GM12801 (cell line): Measurements from ENCODE around the gene UMODL1.

Source experiments
- TF ChIP-seq, protein P1 (sequence below): IDR thresholded peaks from one replicate; pipeline ENCODE4 v1.5.1; 2011; ENCODE audit warnings: control low read depth; ENCODE audit not compliant: insufficient read length; ENCODE audit errors: extremely low read depth

UMODL1 gene

DNA sequence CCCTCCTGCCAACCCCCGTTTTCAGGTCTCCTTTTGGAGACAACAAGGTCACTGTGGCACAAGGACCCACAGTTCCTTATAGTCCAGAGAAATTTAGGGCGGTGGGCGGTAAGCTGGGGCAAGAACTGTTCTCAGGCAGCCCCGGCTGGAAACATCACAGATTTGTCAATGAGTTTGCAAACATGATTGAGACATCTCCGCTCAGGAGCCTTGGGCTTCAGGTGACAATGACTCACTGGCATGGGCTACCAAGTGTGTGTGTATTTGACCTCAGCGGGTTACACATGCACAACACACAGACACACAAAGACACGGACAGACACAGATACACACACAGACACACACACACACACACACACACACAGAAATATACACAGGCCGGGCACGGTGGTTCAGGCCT, 89.6 kb downstream of the UMODL1 start:
- TF ChIP-seq, protein P1, sequence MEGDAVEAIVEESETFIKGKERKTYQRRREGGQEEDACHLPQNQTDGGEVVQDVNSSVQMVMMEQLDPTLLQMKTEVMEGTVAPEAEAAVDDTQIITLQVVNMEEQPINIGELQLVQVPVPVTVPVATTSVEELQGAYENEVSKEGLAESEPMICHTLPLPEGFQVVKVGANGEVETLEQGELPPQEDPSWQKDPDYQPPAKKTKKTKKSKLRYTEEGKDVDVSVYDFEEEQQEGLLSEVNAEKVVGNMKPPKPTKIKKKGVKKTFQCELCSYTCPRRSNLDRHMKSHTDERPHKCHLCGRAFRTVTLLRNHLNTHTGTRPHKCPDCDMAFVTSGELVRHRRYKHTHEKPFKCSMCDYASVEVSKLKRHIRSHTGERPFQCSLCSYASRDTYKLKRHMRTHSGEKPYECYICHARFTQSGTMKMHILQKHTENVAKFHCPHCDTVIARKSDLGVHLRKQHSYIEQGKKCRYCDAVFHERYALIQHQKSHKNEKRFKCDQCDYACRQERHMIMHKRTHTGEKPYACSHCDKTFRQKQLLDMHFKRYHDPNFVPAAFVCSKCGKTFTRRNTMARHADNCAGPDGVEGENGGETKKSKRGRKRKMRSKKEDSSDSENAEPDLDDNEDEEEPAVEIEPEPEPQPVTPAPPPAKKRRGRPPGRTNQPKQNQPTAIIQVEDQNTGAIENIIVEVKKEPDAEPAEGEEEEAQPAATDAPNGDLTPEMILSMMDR, result no peak

DNA sequence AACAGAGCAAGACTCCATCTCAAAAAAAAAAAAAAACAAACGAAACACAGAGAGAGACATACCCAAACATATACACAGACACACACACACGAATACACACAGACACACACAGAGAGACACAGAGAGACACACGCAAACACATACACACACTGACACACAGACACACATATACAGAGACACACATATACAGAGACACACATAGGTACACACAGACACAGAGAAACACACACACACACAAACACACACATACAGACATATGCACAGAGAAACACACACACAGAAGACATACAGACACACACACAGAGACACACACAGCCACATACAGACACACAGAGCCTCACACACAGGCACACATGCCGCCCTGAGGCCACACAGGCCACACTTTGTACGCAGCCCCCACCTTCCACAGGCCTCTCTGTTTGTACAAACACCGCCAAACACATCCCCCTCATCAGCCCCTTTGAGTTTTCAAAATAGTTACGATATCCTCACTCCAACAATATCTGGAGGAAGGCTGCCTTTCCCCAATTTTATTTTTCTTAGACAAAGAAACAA, 90.4 kb downstream of the UMODL1 start:
- TF ChIP-seq, protein P1, result no peak

DNA sequence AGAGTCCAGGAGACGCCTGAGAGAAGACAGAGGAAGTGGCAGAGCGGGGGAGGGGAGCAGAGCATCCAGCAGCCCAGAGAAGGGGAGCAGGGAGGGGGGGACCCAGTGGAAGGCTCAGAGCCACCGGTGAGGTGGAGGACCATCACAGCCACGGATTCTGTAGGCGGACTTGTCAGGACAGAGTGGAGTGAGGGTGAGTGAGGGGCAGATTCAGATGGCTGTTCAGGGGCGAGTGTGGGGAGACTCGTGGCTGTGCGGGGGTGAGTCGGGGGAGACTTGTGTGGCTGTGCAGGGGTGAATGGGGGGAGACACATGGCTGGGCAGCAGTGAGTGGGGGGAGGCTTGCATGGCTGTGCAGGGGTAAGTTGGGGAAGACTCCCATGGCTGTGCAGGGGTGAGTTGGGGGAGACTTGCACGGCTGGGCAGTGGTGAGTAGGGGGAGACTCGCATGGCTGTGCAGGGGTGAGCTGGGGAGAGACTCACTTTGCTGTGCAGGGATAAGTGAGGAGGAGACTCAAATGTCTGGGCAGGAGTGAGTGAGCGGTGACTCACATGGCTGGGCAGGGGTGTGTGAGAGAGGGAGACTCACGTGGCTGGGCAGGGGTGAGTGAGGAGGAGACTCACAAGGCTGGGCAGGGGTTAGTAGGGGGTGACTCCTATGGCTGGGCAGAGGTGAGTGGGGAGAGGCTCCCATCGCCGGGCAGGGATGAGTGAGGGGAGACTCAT, 91.0 kb downstream of the UMODL1 start:
- TF ChIP-seq, protein P1, result no peak

DNA sequence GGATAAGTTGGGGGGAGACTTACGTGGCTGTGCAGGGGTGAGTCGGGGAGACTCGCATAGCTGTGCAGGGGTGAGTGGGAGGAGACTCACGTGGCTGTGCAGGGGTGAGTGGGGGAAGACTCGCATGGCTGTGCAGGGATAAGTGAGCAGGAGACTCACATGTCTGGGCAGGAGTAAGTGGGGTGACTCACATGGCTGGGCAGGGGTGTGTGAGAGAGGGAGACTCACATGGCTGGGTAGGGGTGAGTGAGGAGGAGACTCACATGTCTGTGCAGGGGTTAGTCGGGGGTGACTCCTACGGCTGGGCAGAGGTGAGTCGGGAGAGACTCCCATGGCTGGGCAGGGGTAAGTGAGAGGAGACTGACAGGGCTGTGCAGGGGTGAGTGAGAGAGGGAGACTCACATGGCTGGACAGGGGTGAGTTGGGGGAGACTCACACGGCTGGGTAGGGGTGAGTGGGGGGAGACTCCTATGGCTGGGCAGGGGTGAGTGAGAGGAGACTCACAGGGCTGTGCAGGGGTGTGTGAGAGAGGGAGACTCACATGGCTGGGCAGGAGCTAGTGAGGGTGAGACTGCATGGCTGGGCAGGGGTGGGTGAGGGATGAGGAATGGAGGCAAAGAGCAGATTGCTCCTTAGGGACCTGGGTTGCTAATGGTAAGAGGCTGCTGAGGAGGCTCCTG, 91.9 kb downstream of the UMODL1 start:
- TF ChIP-seq, protein P1, result no peak

DNA sequence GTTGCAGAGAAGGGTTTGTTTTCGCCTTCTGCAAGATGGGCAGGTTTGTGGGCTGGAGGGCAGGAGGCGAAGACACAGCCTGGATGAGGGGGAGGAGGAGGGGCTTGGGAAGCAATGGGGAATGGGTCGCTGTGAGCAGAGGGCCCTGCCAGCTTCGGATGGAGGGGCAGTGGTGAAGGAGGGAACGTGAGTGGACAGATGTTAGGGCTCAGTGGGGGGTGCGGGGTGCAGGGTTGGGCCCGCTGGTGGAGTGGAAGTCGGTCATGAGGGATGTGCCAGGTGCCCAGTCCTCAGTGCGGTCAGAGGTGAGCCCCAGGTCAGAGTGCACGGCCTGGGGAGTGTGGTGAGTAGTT, 92.4 kb downstream of the UMODL1 start:
- TF ChIP-seq, protein P1, result no peak

DNA sequence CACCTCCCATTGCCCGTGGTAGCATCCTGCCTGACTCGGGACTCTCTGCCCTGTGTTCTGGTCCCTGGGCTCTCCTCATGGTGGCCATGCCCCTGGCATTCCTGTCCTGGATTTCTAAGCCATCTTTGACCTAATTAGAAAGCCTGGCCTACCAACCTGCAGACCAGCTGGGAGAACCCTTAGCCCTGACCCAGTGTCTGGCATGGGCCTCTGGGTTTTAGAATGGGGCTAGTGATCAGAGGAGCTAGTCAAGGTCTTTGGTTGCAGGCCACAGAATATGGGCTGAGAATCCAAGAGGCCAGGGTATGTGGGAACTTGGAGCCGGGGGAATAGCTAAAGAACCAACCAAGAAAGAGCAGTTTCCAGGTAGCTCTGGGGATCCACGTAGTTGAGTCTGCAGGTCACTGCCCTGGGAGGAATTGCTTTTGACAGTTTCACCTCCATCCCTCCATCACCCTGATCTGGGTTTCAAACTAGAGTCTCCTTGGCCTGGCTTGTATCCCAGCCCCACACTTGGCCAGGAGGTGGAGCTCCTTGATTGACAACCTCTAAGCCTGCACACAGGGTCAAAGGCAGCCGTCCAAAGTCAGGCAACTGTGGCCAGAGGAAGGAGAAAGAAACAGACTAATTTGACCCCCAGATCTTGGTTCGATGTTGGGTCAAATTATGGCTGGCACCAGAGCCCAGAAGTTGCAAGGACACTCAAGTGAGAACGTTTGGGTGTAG, 93.1 kb downstream of the UMODL1 start:
- TF ChIP-seq, protein P1, result no peak

DNA sequence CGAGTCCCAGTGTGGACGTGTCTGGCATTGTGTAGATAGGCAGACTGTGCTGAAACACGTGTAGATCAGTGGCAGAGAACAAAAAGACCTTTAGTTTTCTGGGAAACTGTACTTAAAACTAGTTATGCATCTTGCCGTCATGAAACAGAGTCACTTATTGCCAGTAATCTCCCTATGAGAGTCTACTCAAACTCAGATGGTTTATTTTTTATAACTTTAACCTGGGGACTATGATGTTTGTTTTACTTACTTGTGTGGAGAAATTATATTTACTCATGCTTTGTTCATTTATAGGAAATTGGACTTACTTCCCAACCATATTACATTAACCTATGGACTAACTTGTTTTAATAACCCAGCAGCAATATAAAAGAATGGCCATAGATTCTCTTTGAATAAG, 93.7 kb downstream of the UMODL1 start:
- TF ChIP-seq, protein P1, result no peak
